C4-2B (cell line): Measurements from ENCODE around the gene GPR183.

Experiments
- CTCF ChIP-seq: fragments of 450-650 bp; conservative IDR thresholded peaks from 2 replicates; pipeline ENCODE4 v1.5.1; 2017; ENCODE audit warnings: mild to moderate bottlenecking
- ZFX ChIP-seq: fragments of 450-650 bp; IDR thresholded peaks from 2 replicates; pipeline ENCODE4 v1.6.1; 2017

GRCh38 chr13:99313941-99314340, 6.7 kb upstream of the GPR183 start:
- no peak for TF ChIP-seq CTCF
- no peak for TF ChIP-seq ZFX
